HG02840 (cell line): Measurements from ENCODE around the gene ASB5.
A peak's percentile ranks its signal among the peaks of the same experiment; 100 is the strongest.
"Not testable (repeated sequence)": the region's sequence is repeated elsewhere in the genome, so short reads cannot be mapped to it uniquely, and the experiment has no call there.

Experiments used
- ATAC-seq: cut with Tn5 transposase; IDR thresholded peaks from one replicate; pipeline ENCODE4 v1.9.1; 2021; ENCODE audit warnings: mild to moderate bottlenecking, moderate library complexity, moderate number of reproducible peaks; ENCODE audit not compliant: unreplicated experiment, low FRiP score

The ASB5 gene

DNA sequence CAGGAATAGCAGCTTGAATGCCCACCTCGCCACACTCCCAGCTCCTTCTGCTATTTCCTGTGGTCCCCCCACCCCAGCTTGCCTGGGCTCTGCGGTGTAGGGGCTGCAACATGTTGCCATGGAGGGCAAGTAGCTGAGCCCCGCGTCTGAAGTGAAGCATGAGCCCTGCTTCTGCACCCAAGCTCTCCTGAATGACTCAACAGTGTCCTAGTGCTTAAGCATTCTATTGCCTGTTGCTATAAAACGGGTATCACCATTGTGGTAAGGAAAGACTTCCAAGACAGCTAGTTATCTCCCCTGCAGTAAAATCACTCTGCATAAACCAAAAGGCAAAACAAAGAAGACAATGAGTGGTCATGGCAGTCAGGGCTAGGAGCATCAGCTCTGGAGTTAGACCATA, 42.3 kb downstream of the ASB5 start:
- ATAC-seq = no peak

DNA sequence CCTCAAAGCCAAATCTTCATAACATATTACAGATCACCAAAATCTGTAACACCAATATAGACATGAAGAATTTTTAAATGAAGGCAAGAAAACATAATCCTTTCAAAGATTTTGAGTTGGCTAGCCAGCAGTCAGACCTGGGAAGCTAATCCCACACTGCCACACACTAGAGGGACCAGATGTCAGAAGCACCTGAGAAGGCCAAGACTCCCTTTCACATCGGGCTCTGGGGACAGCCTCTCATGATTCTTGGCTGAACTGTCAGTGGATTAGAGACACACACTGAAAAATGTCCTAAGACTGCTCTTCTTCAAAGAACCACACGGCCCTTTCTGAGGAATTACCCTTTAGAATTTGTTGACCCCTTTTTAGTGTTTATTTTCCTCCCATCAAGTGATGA, 45.5 kb downstream of the ASB5 start:
- no peak for ATAC-seq

DNA sequence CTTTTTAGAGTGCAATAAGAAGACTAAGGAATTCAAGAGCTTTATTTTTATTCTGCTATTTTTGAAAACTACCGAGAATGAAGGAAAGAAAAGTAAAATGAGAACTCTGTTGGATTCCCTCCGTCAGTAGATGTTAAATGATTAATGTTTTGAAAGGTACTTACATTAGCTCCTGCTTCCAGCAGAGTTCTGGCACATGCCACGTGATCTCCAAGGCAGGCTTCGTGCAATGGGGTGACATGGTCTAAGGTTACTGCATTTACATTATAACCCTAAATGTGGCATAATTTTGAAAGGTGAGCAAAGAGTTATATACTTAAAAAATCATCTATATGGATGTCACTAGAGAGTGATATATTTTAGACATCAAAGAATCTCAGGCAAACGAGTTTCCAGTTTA, 46.9 kb downstream of the ASB5 start:
- no peak for ATAC-seq

DNA sequence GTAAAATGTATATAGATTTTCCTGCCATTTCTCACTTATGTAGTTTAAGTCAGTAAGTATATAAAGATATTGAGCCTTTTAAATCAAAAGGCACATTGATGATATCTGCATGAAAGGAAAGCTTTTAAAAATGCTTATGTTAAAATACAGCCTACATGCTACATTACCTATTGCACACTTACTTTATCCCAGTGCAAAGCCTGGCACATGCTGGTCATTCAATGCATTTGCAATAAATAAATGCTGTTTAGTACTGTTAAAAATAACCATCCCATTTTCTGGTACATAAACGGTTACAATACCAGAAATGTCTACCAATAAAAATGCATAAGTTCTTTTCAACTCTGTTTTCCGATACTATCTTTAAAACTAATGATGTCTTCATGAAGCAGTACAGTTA, 51.5 kb downstream of the ASB5 start:
- ATAC-seq = no peak

DNA sequence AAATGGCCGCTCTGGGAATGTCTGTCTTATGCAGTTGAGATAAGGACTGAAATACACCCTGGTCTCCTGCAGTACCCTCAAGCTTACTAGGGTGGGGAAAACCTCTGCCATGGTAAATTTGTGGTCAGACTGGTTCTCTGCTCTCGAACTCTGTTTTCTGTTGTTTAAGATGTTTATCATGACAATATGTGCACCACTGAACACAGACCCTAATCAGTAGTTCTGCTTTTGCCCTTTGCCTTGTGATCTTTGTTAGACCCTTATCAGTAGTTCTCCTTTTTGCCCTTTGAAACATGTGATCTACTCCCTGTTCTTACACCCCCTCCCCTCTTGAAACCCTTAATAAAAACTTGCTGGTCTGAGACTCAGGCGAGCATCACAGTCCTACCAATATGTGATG, 56.7 kb downstream of the ASB5 start:
- not testable (repeated sequence) for ATAC-seq

DNA sequence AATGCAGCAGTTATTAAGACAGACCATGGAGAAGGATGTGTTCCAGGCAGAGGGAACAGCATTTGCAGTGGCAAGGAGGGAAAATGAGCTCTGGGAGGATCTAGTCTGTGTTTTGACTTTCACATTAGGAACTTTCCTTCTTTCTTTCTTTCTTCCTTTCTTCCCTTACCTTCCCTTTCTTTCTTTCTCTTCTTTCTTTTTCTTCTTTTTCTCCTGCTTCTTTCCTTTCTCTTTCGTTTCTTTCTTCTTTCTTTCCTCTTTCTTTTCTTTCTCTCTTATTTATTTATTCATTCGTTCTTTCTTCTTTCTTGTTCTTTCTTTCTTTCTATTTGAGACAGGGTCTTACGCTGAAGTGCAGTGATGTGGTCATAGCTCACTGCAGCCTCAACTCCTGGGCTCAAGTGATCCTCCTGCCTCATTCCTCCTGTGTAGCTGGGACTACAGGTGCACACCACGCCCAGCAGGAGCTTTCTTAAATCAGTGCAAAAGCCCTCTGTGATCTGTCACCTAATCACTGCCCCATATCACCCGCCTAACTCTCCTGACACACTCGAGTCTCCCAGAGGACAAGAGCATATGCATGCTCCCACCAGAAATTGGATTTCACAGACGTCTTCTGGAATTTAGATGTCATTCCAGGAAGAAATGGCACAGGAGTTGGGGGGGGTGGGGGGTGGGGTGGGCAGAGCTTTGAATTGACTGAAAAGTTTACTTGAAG, 58.3 kb downstream of the ASB5 start:
- no peak for ATAC-seq

DNA sequence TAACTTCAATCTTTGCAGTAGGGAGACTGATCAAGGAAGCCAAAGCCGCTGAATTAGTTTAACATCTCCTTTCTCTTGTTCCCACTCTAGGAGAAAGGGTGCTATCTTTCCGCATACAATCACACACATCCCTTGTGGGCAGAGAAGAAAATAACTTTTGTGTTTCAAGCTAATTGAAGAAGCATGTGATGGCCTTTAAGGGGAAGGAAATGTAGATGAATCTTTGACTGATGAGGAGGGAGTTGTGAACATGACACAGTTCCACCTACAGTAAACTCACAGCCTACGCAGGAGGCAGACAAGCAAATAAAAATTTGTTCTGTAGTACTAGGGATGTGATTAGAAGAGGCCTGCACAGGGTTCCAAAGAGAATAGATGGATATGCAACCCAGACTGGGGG, 58.9 kb downstream of the ASB5 start:
- no peak for ATAC-seq

DNA sequence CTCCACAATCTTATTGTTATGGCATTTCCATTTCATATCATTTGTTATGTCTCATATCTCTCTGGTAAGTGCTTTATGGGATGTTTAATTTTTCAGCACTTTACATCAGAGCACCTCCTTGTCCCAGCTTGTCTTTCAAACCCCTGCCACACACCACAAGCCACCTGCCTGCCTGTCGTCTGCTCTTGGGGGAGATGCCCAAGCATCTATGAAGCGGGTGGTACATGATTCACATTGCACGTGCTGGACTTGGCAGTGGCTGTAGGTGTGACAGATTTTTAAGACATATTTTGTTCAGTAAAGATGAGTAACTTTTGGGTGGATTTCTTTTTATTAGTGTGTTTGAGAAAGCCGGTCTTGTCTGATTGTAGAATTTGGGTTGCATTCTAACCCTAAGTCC, 59.5 kb downstream of the ASB5 start:
- ATAC-seq = no peak

DNA sequence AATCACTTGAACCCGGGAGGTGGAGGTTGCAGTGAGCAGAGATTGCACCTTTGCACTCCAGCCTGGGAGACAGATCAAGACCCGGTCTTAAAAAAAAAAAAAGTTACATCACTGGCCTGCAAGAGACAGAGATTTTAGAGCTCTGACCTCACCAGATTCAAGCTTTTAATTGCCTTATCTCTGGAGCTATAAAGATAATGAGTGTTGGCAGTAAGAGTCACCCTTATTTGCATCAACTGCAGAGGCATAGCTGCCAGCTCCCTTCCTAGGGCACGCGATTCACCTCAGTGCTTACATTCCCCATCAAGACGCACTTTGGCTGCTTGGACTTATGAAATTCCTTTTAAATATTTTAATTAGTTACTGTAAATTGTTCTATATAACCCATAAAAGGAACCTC, 61.2 kb downstream of the ASB5 start:
- no peak for ATAC-seq

DNA sequence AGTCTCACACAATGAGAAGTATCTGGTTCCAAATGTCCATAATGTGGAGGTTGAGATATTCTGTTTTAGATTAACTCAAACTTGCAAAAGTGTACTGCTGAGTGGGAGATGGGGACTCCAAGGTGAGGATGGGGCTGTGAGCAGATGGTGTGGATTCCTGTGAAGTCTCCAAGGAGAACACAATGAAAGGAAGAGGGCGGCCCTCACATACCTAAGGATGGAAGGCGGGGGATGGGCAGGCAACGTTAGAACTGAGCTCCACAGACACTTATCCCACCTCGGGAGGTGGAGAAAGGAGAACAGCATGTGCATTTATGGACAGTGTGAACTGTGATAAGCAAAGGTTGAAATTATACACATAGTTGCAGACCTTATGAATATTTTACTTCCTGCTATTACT, 63.7 kb downstream of the ASB5 start:
- ATAC-seq = no peak

DNA sequence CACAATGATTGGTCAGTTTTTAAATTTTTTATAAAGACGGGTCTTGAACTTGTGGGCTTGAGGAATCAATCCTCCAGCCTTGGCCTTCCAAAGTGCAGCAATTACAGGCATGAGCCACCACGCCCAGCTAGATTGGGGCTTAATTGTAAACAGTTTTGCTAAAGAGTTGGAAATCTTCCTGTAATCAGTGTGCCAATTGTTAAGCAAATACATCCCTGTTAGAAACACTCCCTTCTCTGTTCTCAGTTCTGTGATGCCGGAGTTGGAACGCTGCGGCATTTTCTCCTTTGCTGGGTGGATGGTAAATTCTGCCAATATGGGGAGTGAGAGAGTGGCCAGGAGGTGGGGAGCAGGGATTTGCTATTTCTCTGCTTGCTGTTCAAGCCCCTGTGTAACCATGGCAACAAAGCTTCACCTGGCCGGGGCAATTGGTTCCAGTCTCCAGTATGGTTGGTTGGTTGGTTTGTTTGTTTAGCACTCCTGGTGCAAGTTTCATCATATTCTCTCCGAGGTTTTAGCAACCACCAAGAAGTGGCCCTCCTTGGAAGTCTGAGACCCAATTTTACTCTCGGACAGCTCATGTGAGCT, 70.6 kb downstream of the ASB5 start:
- no peak for ATAC-seq

DNA sequence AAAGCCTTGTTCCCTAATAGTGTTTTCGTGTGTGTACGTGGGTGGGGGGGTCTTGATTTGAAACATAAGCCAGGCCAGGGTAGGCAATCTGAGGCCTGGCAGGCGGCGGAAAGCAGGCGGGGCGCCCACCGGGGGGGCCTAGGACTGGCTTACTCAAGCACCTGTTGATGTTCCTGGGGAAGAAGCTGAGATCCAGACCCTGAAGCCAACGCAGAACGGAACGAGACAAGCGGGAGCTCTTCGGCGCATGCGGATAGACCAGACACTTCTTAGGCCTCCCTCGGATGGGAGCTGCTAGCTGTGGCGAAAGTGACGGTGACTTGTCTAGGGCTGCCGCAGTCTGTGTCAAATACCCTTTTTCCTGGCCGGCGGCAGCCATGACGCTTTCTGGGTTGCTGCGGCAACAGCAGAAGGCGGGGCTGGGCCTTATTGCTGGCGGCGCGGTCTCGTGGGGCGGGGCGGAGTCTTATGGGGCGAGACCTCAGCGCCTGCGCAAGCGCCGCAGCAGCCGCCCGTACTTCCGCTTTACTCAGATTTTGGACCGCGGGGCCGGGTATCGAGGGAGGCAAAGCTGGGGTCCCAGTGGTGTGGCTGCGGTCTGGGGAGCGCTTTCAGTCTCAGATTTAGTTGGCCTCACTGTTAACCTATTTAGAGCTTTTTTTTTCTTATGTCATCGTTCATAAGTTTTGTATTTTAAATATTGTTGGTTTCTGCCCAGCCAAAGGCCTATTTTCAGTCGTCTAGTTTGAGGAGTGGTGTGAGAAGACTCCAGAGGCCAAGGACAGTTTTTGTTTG, 73.6 kb downstream of the ASB5 start, which contains the start of gene SPATA4:
TSS of gene SPATA4 (minus strand) at position 402 of the 795 bp plus-strand sequence. CDS start at position 379, 23 bp downstream.
- ATAC-seq = peak; percentile 98

DNA sequence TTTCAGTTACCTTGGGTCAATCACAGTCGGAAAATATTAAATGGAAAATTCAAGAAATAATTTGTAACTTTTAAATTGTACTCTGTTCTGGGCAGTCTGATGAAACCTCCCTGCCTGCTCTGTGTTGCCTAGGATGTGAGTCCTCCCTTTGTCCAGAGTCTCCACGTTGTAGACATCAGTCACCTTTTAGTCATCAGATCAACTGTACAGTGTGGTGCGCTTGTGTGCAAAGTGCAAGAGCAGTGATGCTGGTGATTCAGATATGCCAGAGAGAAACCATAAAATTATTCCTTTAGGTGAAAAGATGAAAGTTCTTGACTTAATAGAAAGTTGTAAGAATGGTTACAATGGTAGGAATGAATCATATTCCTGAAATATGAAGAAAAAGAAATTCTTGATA, 75.1 kb downstream of the ASB5 start:
- no peak for ATAC-seq

DNA sequence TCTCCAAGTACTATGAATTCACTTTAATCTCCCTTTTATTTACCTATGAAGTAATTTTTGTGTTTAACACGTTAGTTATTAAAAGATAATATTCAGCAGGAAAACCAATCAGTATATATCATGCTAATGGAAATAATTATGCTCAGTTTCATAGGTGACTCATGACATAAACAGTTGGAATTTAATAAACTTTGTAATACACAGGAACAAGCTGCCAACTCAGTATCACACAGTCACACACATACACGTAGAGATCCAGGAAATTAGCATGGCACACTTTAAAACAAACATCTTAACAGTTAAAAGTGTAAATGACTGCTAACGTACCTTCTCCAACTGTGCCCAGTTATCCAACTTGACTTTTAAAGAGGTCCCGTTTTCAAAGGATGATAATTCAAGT, 75.9 kb downstream of the ASB5 start:
- ATAC-seq = no peak

DNA sequence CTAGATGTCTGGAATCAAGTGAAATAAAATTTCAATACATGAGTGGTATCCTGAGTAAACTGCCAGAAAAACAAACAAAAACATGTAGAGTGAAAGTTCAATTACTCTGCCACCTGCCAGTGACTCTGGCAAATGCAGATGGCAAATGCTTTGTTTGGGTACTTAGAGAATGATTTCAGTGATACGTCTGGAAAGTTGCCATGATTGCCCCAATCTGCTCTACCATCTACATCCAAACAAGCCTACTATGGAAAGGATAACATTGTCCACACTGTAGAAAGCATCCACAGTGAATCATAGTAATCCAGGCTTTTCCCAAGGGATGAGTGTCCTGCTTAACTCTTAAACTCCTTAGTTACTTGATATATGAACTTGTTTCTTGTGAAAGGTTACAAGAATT, 77.0 kb downstream of the ASB5 start:
- ATAC-seq = no peak

DNA sequence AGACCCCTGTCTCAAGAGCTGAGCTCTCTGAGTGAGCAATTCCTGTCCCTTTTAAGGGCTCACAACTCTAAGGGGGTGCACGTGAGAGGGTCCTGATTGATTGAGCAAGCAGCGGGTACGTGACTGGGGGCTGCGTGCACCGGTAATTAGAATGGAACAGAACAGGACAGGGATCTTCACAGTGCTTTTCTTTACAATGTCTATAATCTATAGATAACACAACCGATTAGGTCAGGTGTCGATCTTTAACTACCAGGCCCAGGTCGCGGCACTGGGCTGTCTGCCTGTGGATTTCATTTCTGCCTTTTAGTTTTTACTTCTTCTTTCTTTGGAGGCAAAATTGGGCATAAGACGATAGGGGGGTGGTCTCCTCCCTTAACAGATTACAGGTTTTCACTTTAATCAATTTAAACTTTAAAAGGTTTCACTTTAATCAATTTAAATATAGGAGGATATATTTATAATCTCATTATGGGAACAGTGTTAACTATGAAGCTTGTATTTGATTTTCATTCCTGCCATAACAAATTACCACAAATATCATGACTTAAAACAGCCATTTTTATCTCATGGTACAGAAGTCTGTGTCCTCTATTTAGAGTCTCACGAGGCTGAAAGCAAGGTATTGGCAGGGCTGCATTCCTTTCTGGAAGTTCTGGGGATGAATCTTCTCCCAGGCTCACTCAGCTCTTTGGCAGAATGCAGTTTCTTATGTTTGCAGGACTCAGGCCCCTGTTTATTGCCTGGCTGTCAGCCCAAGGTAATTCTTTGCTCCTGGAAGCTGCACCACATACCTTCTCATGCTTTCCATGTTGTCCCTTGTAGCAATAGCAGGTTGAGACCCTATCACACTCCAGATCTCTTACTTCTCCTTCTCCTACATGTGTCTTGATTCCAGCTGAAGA, 78.9 kb downstream of the ASB5 start:
- no peak for ATAC-seq

DNA sequence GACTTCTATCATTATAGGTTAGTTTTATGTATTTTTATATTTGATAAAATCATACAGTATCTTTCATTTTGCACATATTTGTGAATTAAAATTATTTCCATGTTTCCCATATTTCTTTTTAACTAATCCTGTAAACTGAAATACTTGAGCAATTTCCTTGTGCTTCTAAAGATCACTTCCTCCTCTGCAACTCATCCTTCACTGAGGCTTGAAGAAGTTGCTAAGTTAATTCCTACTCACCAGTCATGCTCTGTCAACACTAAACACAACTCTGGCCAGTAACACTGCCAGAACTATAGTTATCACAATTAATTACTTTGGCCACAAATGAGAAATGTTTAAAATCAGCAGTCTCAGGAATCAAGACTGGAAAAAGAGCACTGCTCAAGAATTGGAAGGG, 80.4 kb downstream of the ASB5 start:
- ATAC-seq = no peak

DNA sequence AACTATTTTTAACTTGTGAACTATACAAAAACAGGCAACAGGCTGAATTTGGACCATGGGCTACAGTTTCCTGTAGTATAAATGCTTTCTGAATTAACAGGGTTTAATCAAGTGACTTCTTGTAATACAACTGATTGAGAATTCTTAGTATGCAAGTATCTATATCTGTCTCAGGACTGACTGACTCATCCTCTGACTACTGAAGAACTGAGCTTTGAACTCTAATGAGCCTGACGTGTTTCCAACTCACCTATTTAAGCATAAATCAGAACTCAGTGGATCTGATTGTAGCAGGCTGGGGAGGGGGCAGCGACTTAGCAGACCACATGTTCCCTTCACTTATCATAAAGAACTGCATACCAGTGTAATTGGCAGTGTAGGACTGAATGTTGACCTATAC, 81.4 kb downstream of the ASB5 start:
- ATAC-seq = no peak

DNA sequence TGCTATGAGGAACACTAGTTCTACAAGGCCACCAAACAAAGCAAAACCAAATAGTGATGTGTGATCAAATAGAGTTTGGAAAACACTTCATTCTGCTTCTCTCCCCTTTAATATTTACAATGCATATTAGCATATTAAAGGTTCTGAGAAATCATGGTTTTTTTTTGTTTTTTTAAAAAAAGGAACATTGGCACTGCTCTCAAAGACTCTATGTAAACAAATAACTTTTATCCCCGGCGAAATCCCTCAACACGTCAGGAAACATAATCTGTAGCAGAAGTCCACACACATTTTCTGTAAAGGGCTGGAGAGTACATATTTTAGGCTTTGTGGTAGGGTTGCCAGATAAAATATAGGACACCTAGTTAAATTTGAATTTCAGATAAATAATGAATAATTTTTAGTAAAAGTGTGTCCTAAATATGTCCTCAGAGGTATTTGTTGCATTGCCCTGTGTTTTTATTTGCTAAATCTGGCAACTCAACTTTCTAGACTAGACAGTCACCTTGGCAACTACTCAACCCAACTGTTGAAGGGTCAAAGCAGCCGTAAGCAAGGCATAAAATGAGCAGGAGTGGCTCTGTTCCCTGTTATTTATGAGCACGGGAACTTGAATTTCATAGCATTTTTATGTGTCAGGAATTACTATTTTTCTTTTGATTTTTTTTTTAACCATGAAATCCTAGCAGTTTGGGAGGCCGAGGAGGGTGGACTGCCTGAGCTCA, 82.2 kb downstream of the ASB5 start:
- ATAC-seq = no peak

DNA sequence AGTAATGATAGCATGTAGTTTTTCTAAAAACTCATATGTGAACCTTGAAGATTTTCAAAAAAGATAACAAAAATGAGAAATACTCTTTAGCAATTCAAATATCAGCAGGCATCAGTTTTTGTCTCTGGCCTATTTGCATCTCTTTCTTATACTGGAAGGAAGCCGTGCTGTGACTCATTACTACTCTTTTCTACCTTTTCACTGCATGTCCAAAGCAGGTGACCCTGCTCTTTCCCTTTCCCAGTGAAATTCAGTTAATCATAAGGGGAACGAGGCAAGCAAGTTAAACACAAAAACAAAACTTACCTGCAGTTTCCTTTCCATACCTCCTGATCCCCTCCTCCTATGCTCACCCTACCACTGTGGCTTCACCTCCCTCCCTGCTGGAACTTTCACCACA, 83.0 kb downstream of the ASB5 start:
- ATAC-seq = no peak
